Measurements from ENCODE around the gene HYCC1.

GRCh38 chr7:22972207-22972606 is 41.7 kb downstream of the HYCC1 start:
- TF ChIP-seq EZH2 (IDR thresholded peaks at IDR 0.05; ENCODE audit: insufficient read depth, poor library complexity, severe bottlenecking) (no peak), EZH2phosphoT487 (IDR thresholded peaks at IDR 0.05; ENCODE audit: insufficient read depth, low read depth) (no peak)

Data from GM23248 (cell line).